Right lobe of liver (tissue), 6 donors: ENCODE measurements around the gene QPCTL. TPM values are rescaled to one million over a fixed set of nuclear protein-coding genes. Genes with fewer than 3 reads are reported as not detected.

Experiments
- ATAC-seq, 4 donors: fragments of 200-7000 bp; cut with Tn5 transposase; one replicate each; pipeline ENCODE4 v1.9.1; 2020; ENCODE audit warnings: mild to moderate bottlenecking in 4 of 4, moderate library complexity in 4 of 4
- DNase-seq, 3 donors: peaks; one replicate each; pipeline ENCODE4 v3.0.0-alpha.2; 2020
- H3K27ac ChIP-seq, 3 donors: fragments of 200-600 bp; one replicate each; pipeline ENCODE4 v1.8.0; 2022
- H3K27me3 ChIP-seq, 2 donors: fragments of 200-600 bp; one replicate each; pipeline ENCODE4 v1.8.0; 2022
- H3K36me3 ChIP-seq, 4 donors: fragments of 200-600 bp; sonication (generic) in 1 of 4; one replicate each; pipeline versions ENCODE4 v1.5.1 to v1.8.0; 2017 to 2022; ENCODE audit warnings: control low read depth in 1 of 4
- H3K4me1 ChIP-seq, 4 donors: fragments of 200-600 bp; sonication (generic) in 1 of 4; one replicate each; pipeline versions ENCODE4 v1.5.1 to v1.8.0; 2017 to 2022; ENCODE audit warnings: control low read depth in 1 of 4
- H3K4me3 ChIP-seq, 3 donors: fragments of 200-600 bp; one replicate each; pipeline ENCODE4 v1.8.0; 2022
- H3K9me3 ChIP-seq, 4 donors: fragments of 200-600 bp; sonication (generic) in 1 of 4; one replicate each; pipeline versions ENCODE4 v1.5.1 to v1.8.0; 2017 to 2022; ENCODE audit warnings: control low read depth in 1 of 4
- POLR2A ChIP-seq: fragments of 450-650 bp; IDR thresholded peaks from one replicate; pipeline ENCODE4 v1.6.1; 2017; ENCODE audit warnings: antibody characterized with exemption, mild to moderate bottlenecking
- WGBS: methylation state at CpG from one replicate; pipeline ENCODE4 v1.1.6; 2018; ENCODE audit warnings: low coverage, low lambda C conversion rate; ENCODE audit not compliant: insufficient coverage; ENCODE audit errors: missing lambda C conversion rate; 5-methylcytosine and 5-hydroxymethylcytosine counted together
- intact Hi-C, 2 donors: fragments of 100-400 bp; cut with DNase I; formaldehyde crosslinking; loops; one replicate each; pipeline versions ENCODE4 v1.11.2 to v1.14.1; 2022
- total RNA-seq, 6 experiments: library from RNA; depleted of rRNA in 2 of 6; stranded (reverse); fragments of >200 nt in 2 of 6; fragmentation: NEBNext Ultra II Directional in 3 of 6; extraction: Animal tissue kit (Norgen Biotek cat#: 25700) in 3 of 6; gene quantifications; one replicate each; pipeline versions ENCODE4 v1.1.0 to v1.2.4, GENCODE V29; 2016 to 2023
- TF ChIP-seq, protein P1 (sequence below), 4 donors: fragments of 200-600 bp in 3 of 4; fragments of 450-650 bp in 1 of 4; IDR thresholded peaks; one replicate each; pipeline versions ENCODE4 v1.5.1 to v1.8.0; 2016 to 2022; ENCODE audit warnings: antibody characterized with exemption in 4 of 4, mild to moderate bottlenecking in 2 of 4
- donor health status: DM: no; HTN: yes; CAD: no.
- donor health status: DM: no; HTN: no; CAD: no.
- donor health status: DM: no; HTN: no; CAD: no.
- donor health status: DM: no; HTN: yes; CAD: no.
- donor health status: DM: no; HTN: yes; CAD: no.

The QPCTL gene
- total RNA-seq, 6 experiments from 2014 or later, result 4.4 to 6.9 (median 5.9) TPM

DNA sequence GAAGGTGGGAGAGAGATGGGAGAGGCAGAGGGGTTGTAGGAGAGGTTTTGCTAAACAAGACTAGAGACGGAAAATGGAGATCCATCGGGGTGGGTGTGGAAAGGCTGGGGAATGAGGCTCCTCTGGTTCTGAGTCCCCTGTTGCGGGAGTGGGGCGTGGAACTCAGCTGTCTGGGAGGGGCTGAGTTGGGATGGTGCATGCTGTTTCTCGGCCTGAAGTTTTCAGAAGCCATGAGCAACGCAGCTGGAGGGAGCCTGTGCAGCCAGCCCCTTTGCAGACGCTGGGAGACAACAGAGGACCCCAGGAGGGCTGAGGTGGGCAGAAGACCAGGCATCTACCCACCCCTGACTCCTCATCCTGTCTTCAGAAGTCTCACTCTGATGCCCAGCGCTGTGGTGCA, 31.8 kb upstream of the QPCTL start:
- Histone ChIP-seq H3K27ac (no peak overlapping the region), H3K9me3 (no peaks in the 10 kb centered on the region), H3K4me1 (no peaks in the 10 kb centered on the region), H3K27me3 (no peaks in the 10 kb centered on the region), H3K36me3 (no peaks in the 10 kb centered on the region), H3K4me3 (no peak overlapping the region)
- DNase-seq (no peak), ATAC-seq (no peak)
- WGBS, result 0% methylated on average over 1 of the region's 8 CpGs
- intact Hi-C loops, result no loop called here
- TF ChIP-seq, protein P1, sequence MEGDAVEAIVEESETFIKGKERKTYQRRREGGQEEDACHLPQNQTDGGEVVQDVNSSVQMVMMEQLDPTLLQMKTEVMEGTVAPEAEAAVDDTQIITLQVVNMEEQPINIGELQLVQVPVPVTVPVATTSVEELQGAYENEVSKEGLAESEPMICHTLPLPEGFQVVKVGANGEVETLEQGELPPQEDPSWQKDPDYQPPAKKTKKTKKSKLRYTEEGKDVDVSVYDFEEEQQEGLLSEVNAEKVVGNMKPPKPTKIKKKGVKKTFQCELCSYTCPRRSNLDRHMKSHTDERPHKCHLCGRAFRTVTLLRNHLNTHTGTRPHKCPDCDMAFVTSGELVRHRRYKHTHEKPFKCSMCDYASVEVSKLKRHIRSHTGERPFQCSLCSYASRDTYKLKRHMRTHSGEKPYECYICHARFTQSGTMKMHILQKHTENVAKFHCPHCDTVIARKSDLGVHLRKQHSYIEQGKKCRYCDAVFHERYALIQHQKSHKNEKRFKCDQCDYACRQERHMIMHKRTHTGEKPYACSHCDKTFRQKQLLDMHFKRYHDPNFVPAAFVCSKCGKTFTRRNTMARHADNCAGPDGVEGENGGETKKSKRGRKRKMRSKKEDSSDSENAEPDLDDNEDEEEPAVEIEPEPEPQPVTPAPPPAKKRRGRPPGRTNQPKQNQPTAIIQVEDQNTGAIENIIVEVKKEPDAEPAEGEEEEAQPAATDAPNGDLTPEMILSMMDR (IDR thresholded peaks at IDR 0.05), result no peak
- TF ChIP-seq POLR2A, result no peak

DNA sequence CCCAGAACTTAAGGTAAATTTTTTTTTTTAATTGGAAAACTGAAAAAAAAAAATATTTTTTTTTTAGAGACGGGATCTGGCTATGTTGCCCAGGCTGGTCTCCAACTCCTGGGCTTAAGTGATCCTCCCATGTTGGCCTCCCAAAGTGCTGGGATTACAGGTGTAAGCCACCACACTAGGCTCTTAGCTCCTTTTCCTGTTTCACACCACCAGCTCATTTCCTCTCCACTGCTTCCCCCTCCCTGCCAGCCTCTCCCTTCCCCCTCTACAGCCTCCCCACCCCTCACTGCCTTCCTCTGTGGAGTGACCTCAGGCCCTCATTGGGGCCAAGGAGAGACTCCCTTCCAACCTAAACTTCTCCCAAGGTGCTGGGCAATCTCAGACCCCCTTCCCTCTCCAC, 28.7 kb upstream of the QPCTL start:
- ATAC-seq (no peak), DNase-seq (no peak)
- Histone ChIP-seq H3K4me3 (no peak overlapping the region), H3K36me3 (no peaks in the 10 kb centered on the region), H3K4me1 (peaks cover 0 to 5% (median 0%) of the 10 kb centered on the region in 4 donors), H3K27me3 (no peaks in the 10 kb centered on the region), H3K9me3 (no peaks in the 10 kb centered on the region), H3K27ac (no peak overlapping the region)
- intact Hi-C loops, result no loop called here
- TF ChIP-seq, protein P1 (IDR thresholded peaks at IDR 0.05), result no peak
- no peak for TF ChIP-seq POLR2A
- 67% methylated on average over 1 of the region's 1 CpG for WGBS

DNA sequence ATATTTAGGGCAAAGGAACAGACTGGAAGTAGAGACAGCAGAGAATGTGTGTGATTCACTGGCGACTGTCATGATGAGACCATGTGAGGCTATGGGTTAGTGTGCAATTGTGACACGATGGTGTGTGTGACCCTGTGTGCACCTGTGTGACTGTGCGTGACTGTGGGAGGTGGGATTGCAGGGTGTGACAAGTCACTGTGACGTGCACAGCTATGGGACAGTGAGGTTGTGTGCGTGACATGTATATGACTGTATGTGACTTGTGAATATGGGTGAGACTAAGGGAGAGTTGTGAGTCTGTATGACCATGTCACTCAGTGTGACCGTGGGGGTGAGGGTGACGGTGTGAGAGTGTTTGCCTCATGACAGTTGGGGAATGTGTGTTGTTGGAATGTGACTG, 27.9 kb upstream of the QPCTL start:
- intact Hi-C loops, result no loop called here
- 72% methylated on average over 7 of the region's 7 CpGs for WGBS
- Histone ChIP-seq H3K36me3 (no peaks in the 10 kb centered on the region), H3K27me3 (no peaks in the 10 kb centered on the region), H3K27ac (no peak overlapping the region), H3K4me3 (no peak overlapping the region), H3K9me3 (no peaks in the 10 kb centered on the region), H3K4me1 (peaks cover 0 to 11% (median 0%) of the 10 kb centered on the region in 4 donors)
- ATAC-seq, result no peak
- no peak for TF ChIP-seq POLR2A
- TF ChIP-seq, protein P1 (IDR thresholded peaks at IDR 0.05), result no peak
- no peak for DNase-seq

DNA sequence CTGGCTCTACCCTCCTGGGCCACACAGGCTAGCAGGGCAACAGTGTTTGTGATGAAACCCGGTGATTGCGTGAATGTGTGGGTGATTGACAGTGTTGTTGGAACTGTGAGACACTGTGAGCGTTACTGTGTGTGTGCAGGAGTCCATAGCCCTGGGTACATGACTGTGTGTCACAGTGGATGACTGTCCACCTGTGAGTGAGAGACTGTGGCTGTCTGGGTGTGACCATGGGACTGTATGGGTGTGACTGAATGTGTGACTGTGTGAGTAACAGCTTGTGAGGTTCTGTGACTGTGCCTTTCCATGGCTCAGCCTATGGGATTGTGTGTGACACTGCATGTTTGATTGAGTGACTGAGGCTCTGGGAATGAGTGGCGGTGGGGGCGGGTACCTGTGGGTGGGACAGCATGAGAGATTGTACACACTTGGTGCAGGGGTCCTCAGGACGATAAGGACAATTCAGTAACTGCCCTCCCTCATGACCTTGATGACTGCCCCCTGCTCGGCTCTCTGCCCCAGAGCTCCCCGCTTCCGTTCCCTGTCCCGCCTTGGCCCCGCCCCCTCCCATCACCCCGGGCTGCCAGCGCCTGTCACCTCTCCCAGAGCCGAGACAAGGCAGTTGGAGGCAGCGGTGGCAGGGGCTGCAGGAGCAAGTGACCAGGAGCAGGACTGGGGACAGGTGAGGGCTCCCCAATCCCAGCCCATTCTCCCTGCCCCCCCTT, 24.7 kb upstream of the QPCTL start, which contains the start of gene GIPR:
Gene GIPR (plus strand): TSS at position 602 of the 722 bp plus-strand sequence. CDS start 1,300 bp downstream, outside the sequence.
- intact Hi-C loops, result no loop called here
- Histone ChIP-seq H3K4me1 (peaks cover 0 to 11% (median 0%) of the 10 kb centered on the region in 4 donors), H3K27me3 (peaks cover 0 to 13% of the 10 kb centered on the region in 2 donors), H3K36me3 (no peaks in the 10 kb centered on the region), H3K9me3 (no peaks in the 10 kb centered on the region), H3K4me3 (peak within 1 kb of the TSS in 1 of 3 donors; percentile 19), H3K27ac (no peak within 1 kb of the TSS)
- peak; percentile 6 to 53 (median 26) for ATAC-seq
- peak in 2 of 3 donors; percentile 40 to 60 for DNase-seq
- TF ChIP-seq, protein P1 (IDR thresholded peaks at IDR 0.05), result no peak
- TF ChIP-seq POLR2A, result no peak
- WGBS, result 16% methylated on average over 7 of the region's 15 CpGs
